HepG2 (cell line): ENCODE data around the gene INSR. TPM values are rescaled to one million over a fixed set of nuclear protein-coding genes. Genes with fewer than 3 reads are reported as not detected.

ENCODE experiments used
- ATAC-seq: fragments of 200-7000 bp; cut with Tn5 transposase; 3 replicates; pipeline ENCODE4 v1.9.1; 2020; ENCODE audit warnings: mild to moderate bottlenecking, moderate library complexity
- BruUV-seq: library from RNA; stranded (reverse); fragments of 400-500 nt; replicated peaks from 2 replicates; lab custom pipeline; 2021; lab: Mats Ljungman, UMichigan
- CTCF ChIA-PET: fragments of 300-600 bp; formaldehyde crosslinking; extraction: SDS; loops from one replicate; lab custom pipeline; 2021; ENCODE audit warnings: low total read pairs, inconsistent platforms, low intra/inter-chr PET ratio; lab: Yijun Ruan, JAX
- POLR2A ChIA-PET: fragments of 350-600 bp; sonication (Branson Sonifier 250); formaldehyde crosslinking; loops from one replicate; lab custom pipeline; 2020; ENCODE audit warnings: antibody characterized with exemption, inconsistent platforms; lab: Yijun Ruan, JAX
- DNase-seq: peaks from one replicate; pipeline ENCODE4 v3.0.0-alpha.2; 2015; ENCODE audit warnings: low spot score
- FAIRE-seq: peaks from 3 replicates; lab custom pipeline; 2011; peaks lifted over from hg19 to GRCh38; lab: Jason Lieb, UNC
- H2AFZ ChIP-seq: one replicate; pipeline ENCODE4 v1.6.1; 2011; ENCODE audit warnings: low read length, inconsistent platforms
- H3K27ac ChIP-seq: fragments of 300-600 bp; 3 replicates; pipeline ENCODE4 v1.8.0; 2011; ENCODE audit warnings: mixed run types, mild to moderate bottlenecking, mixed read lengths, low read length, inconsistent platforms; ENCODE audit not compliant: insufficient read depth; ENCODE audit errors: extremely low read length
- H3K27me3 ChIP-seq, 2 experiments: fragments of 200-600 bp in 1 of 2; 2 replicates in 1 of 2; 3 replicates in 1 of 2; pipeline versions ENCODE4 v1.6.0 to v1.8.0; 2011; ENCODE audit warnings: low read length in 2 of 2, mild to moderate bottlenecking in 2 of 2, moderate library complexity in 2 of 2, inconsistent platforms in 1 of 2; ENCODE audit not compliant: insufficient read depth in 2 of 2, control insufficient read depth in 1 of 2
- H3K36me3 ChIP-seq, 2 experiments: fragments of 200-600 bp in 1 of 2; replicated peaks in 1 of 2; 2 replicates in 1 of 2; 3 replicates in 1 of 2; pipeline versions ENCODE4 v1.5.1 to v1.8.0; 2011; ENCODE audit warnings: low read length in 2 of 2, inconsistent platforms in 1 of 2; ENCODE audit not compliant: insufficient read depth in 2 of 2, control insufficient read depth in 1 of 2
- H3K4me1 ChIP-seq: 2 replicates; pipeline ENCODE4 v1.5.1; 2012; ENCODE audit warnings: low read length, inconsistent platforms; ENCODE audit not compliant: insufficient read depth
- H3K4me2 ChIP-seq: 2 replicates; pipeline ENCODE4 v1.6.0; 2011; ENCODE audit warnings: low read depth, low read length, inconsistent platforms
- H3K4me3 ChIP-seq, 3 experiments: fragments of 200-600 bp in 1 of 3; sonication (generic), shearing (Covaris generic) in 1 of 3; replicated peaks in 1 of 3; 2 replicates each; pipeline ENCODE4 v1.5.1; 2011 to 2016; ENCODE audit warnings: low read length in 3 of 3, inconsistent platforms in 2 of 3, low read depth in 2 of 3, mild to moderate bottlenecking in 2 of 3, control low read depth in 1 of 3, mixed read lengths in 1 of 3; ENCODE audit not compliant: insufficient read depth in 1 of 3
- H3K79me2 ChIP-seq: one replicate; pipeline ENCODE4 v1.6.1; 2011; ENCODE audit warnings: low read length, inconsistent platforms; ENCODE audit not compliant: insufficient read depth
- H3K9ac ChIP-seq: 2 replicates; pipeline ENCODE4 v1.6.0; 2011; ENCODE audit warnings: mild to moderate bottlenecking, low read depth, low read length, inconsistent platforms; ENCODE audit not compliant: insufficient read depth
- H3K9me3 ChIP-seq: 2 replicates; pipeline ENCODE4 v1.5.1; 2012; ENCODE audit warnings: mild to moderate bottlenecking, low read length
- H4K20me1 ChIP-seq: 2 replicates; pipeline ENCODE4 v1.6.0; 2011; ENCODE audit warnings: inconsistent platforms, mild to moderate bottlenecking, low read length, moderate library complexity; ENCODE audit not compliant: insufficient read depth
- CEBPZ ChIP-seq: IDR thresholded peaks from 2 replicates; pipeline ENCODE4 v1.6.1; 2012; ENCODE audit warnings: low read length, improper control_type of control experiment
- E2F2 ChIP-seq: sonication (generic); formaldehyde crosslinking; IDR thresholded peaks from 2 replicates; pipeline ENCODE4 v1.4.0; 2020; ENCODE audit warnings: missing genetic modification reagents, borderline replicate concordance
- GZF1 ChIP-seq: sonication (generic); formaldehyde crosslinking; IDR thresholded peaks from 2 replicates; pipeline ENCODE4 v1.5.1; 2020; ENCODE audit warnings: mild to moderate bottlenecking, missing genetic modification reagents
- MBD4 ChIP-seq: IDR thresholded peaks from 2 replicates; pipeline ENCODE4 v1.6.1; 2012; ENCODE audit warnings: low read length, inconsistent platforms, borderline replicate concordance
- SMYD3 ChIP-seq: sonication (generic); formaldehyde crosslinking; IDR thresholded peaks from 2 replicates; pipeline ENCODE4 v1.8.1; 2023; ENCODE audit warnings: mild to moderate bottlenecking, missing genetic modification reagents
- THRA ChIP-seq: sonication (generic); formaldehyde crosslinking; IDR thresholded peaks from 2 replicates; pipeline ENCODE4 v1.4.0; 2020; ENCODE audit warnings: missing genetic modification reagents, borderline replicate concordance
- ZNF121 ChIP-seq: sonication (generic); formaldehyde crosslinking; IDR thresholded peaks from 2 replicates; pipeline ENCODE4 v1.5.0; 2020; ENCODE audit warnings: mild to moderate bottlenecking, missing genetic modification reagents
- ZNF136 ChIP-seq: sonication (generic); formaldehyde crosslinking; IDR thresholded peaks from 2 replicates; pipeline ENCODE4 v1.8.1; 2022; ENCODE audit warnings: low read depth, mild to moderate bottlenecking, moderate library complexity, missing genetic modification reagents
- ZNF430 ChIP-seq: sonication (generic); formaldehyde crosslinking; IDR thresholded peaks from 2 replicates; pipeline ENCODE4 v1.9.0; 2021; ENCODE audit warnings: mild to moderate bottlenecking, missing genetic modification reagents
- ZNF788 ChIP-seq: sonication (generic); formaldehyde crosslinking; IDR thresholded peaks from 2 replicates; pipeline ENCODE4 v1.5.0; 2020; ENCODE audit warnings: mild to moderate bottlenecking, missing genetic modification reagents, borderline replicate concordance
- WGBS: methylation state at CpG from one replicate; pipeline ENCODE4 v1.1.6; 2017; ENCODE audit warnings: low lambda C conversion rate; 5-methylcytosine and 5-hydroxymethylcytosine counted together
- in situ Hi-C: cut with HindIII; loops from 2 replicates; pipeline ENCODE4 v1.10.0; 2017; ENCODE audit warnings: low pct_unique_long_range_greater_than_20kb; ENCODE audit not compliant: extremely low pct_ligation_motif_present
- intact Hi-C: fragments of 100-400 bp; cut with micrococcal nuclease; formaldehyde crosslinking; loops from one replicate; pipeline ENCODE4 v1.10.0; 2022; ENCODE audit not compliant: unreplicated experiment
- polyA plus RNA-seq, 8 experiments: library from polyadenylated mRNA; depleted of rRNA in 3 of 8; stranded (reverse) in 7 of 8; unstranded in 1 of 8; fragments of >200 nt; fragmentation: Illumina TruSeq in 4 of 8; extraction: Trizol in 4 of 8; gene quantifications; 2 replicates each; pipeline versions ENCODE4 v1.2.1 to v1.2.3, GENCODE V29; 2011 to 2016; ENCODE audit warnings: low read depth in 4 of 8, missing spikeins in 1 of 8, mixed read lengths in 1 of 8; ENCODE audit not compliant: insufficient read depth in 1 of 8
- total RNA-seq, 5 experiments: library from RNA; depleted of rRNA; stranded (reverse); fragments of >200 nt; fragmentation: Illumina TruSeq; extraction: Trizol; gene quantifications; 2 replicates each; pipeline ENCODE4 v1.2.3, GENCODE V29; 2016; ENCODE audit warnings: low read depth in 1 of 5

The INSR gene
- total and polyA plus RNA-seq, 2 of the 13 experiments (the other 11 are each of a cell fraction or from before 2014, with no cell fraction given) = 24.2 to 29.8 TPM

- in situ Hi-C loops (no loop called here), intact Hi-C loops (no loop called here)
- Histone ChIP-seq H3K36me3 (peaks cover 8 to 18% of the 10 kb centered on the region in 2 experiments; a peak in 4 of 5 replicates), H3K4me2 (no peak overlapping the region), H3K27ac (no peak overlapping the region), H3K27me3 (no peaks in the 10 kb centered on the region), H3K4me1 (peaks cover 10% of the 10 kb centered on the region; the same call in 1 of the 2 replicates), H2AFZ (no peak overlapping the region), H3K9ac (no peak overlapping the region), H4K20me1 (peaks cover 22% of the 10 kb centered on the region; the same call in 1 of the 2 replicates), H3K4me3 (no peak overlapping the region), H3K9me3 (no peaks in the 10 kb centered on the region), H3K79me2 (peaks cover 40% of the 10 kb centered on the region)
- FAIRE-seq (no peak), DNase-seq (no peak), ATAC-seq (no peak)
- BruUV-seq = no TSS peak
- 96% methylated on average over 10 of the region's 10 CpGs for WGBS
- TF ChIP-seq ZNF788 (CRISPR knock-in tag) (no peak), ZNF121 (CRISPR knock-in tag) (peak; percentile 62; the same call in 1 of the 2 replicates)
- ChIA-PET POLR2A (no interaction called here), CTCF (no interaction called here)
Observed at GRCh38 chr19:7280940-7281666, 13.1 kb downstream of the INSR start.

- H3K4me2 ChIP-seq = no peak overlapping the region
- BruUV-seq = no TSS peak
- ChIA-PET POLR2A (no interaction called here), CTCF (no interaction called here)
- 93% methylated on average over 5 of the region's 5 CpGs for WGBS
- intact Hi-C loops = no loop called here
- in situ Hi-C loops = no loop called here
- FAIRE-seq = no peak
- DNase-seq = no peak
- H3K9ac ChIP-seq = no peak overlapping the region
- no peaks in the 10 kb centered on the region for H3K9me3 ChIP-seq
- peaks cover 6 to 21% of the 10 kb centered on the region in 2 experiments; a peak in 4 of 5 replicates for H3K36me3 ChIP-seq
- peaks cover 28% of the 10 kb centered on the region for H3K79me2 ChIP-seq
- ATAC-seq = no peak
- no peak overlapping the region for H2AFZ ChIP-seq
- H3K4me3 ChIP-seq = no peak overlapping the region
- no peak overlapping the region for H3K27ac ChIP-seq
- H3K27me3 ChIP-seq = no peaks in the 10 kb centered on the region
- H4K20me1 ChIP-seq = peaks cover 22% of the 10 kb centered on the region
- H3K4me1 ChIP-seq = peaks cover 17% of the 10 kb centered on the region
- TF ChIP-seq ZNF430 (no peak), SMYD3 (no peak), THRA (no peak), ZNF136 (CRISPR knock-in tag) (no peak), GZF1 (CRISPR knock-in tag) (no peak), E2F2 (CRISPR knock-in tag) (no peak), CEBPZ (no peak), MBD4 (no peak)
Observed at GRCh38 chr19:7272856-7273578, 21.2 kb downstream of the INSR start.
